K562 (cell line): ENCODE data around the gene ACTR3C. TPM values are rescaled to one million over a fixed set of nuclear protein-coding genes. Genes with fewer than 3 reads are reported as not detected.

Experiments used
- ARHGAP35 ChIP-seq: fragments of 450-650 bp; IDR thresholded peaks from 2 replicates; pipeline ENCODE4 v1.6.1; 2018; ENCODE audit not compliant: partially characterized antibody
- ARID2 ChIP-seq: fragments of 450-650 bp; IDR thresholded peaks from 2 replicates; pipeline ENCODE4 v1.6.1; 2017; ENCODE audit warnings: antibody characterized with exemption, mild to moderate bottlenecking
- ERF ChIP-seq: fragments of 450-650 bp; formaldehyde crosslinking; IDR thresholded peaks from 2 replicates; pipeline ENCODE4 v1.4.0; 2020; ENCODE audit warnings: mild to moderate bottlenecking, mixed read lengths
- HDAC6 ChIP-seq: IDR thresholded peaks from 2 replicates; pipeline ENCODE4 v1.6.1; 2012; ENCODE audit warnings: low read depth, mild to moderate bottlenecking, control low read depth, inconsistent platforms, low read length, moderate library complexity
- KDM2B ChIP-seq: fragments of 250-450 bp; sonication (Bioruptor Pico); IDR thresholded peaks from 2 replicates; pipeline ENCODE4 v1.8.0; 2021; ENCODE audit warnings: mild to moderate bottlenecking, moderate library complexity
- MLX ChIP-seq, 2 experiments: fragments of 450-650 bp in 1 of 2; sonication (generic) in 1 of 2; formaldehyde crosslinking; conservative IDR thresholded peaks; 2 replicates each; pipeline versions ENCODE4 v1.4.0 to v1.8.1; 2020 to 2022; ENCODE audit warnings: mild to moderate bottlenecking in 1 of 2, missing genetic modification reagents in 1 of 2
- MNT ChIP-seq, 2 experiments: fragments of 450-650 bp; conservative IDR thresholded peaks; 2 replicates each; pipeline ENCODE4 v1.6.1; 2017; ENCODE audit warnings: mild to moderate bottlenecking in 2 of 2, moderate library complexity in 2 of 2
- MTF1 ChIP-seq: fragments of 250-450 bp; sonication (Bioruptor Pico); IDR thresholded peaks from 2 replicates; pipeline ENCODE4 v1.9.0; 2021; ENCODE audit warnings: moderate library complexity, mild to moderate bottlenecking, inconsistent platforms, borderline replicate concordance
- MXI1 ChIP-seq: IDR thresholded peaks from 2 replicates; pipeline ENCODE4 v1.6.1; 2011; ENCODE audit warnings: low read depth, mild to moderate bottlenecking, improper control_type of control experiment, low read length
- SAFB ChIP-seq: fragments of 200-400 bp; formaldehyde crosslinking; IDR thresholded peaks from 2 replicates; pipeline ENCODE4 v1.6.1; 2017; ENCODE audit warnings: low read depth, low read length, borderline replicate concordance
- SETDB1 ChIP-seq: IDR thresholded peaks from one replicate; pipeline ENCODE4 v1.6.1; 2012; ENCODE audit warnings: low read length, control low read depth, inconsistent platforms
- SMAD2 ChIP-seq: fragments of 150-350 bp; IDR thresholded peaks from 2 replicates; pipeline ENCODE4 v1.6.1; 2014; ENCODE audit warnings: low read depth, mild to moderate bottlenecking, low read length
- TBL1XR1 ChIP-seq, 2 experiments: IDR thresholded peaks; 2 replicates each; pipeline ENCODE4 v1.6.1; 2012; ENCODE audit warnings: improper control_type of control experiment in 2 of 2, low read length in 2 of 2, mild to moderate bottlenecking in 1 of 2
- ZBED1 ChIP-seq: IDR thresholded peaks from 2 replicates; pipeline ENCODE4 v1.6.1; 2014
- ZC3H8 ChIP-seq: fragments of 450-650 bp; IDR thresholded peaks from 2 replicates; pipeline ENCODE4 v1.6.1; 2017
- ZNF12 ChIP-seq: sonication (generic); formaldehyde crosslinking; IDR thresholded peaks from 2 replicates; pipeline ENCODE4 v1.4.0; 2020; ENCODE audit warnings: mild to moderate bottlenecking, missing genetic modification reagents
- ZNF121 ChIP-seq: sonication (generic); formaldehyde crosslinking; conservative IDR thresholded peaks from 2 replicates; pipeline ENCODE4 v1.8.0; 2022; ENCODE audit warnings: missing genetic modification reagents
- ZNF232 ChIP-seq: sonication (generic); formaldehyde crosslinking; IDR thresholded peaks from 2 replicates; pipeline ENCODE4 v1.8.0; 2022; ENCODE audit warnings: mild to moderate bottlenecking, missing genetic modification reagents
- ZNF3 ChIP-seq: fragments of 250-450 bp; sonication (Bioruptor Pico); IDR thresholded peaks from 2 replicates; pipeline ENCODE4 v1.5.0; 2021; ENCODE audit warnings: mild to moderate bottlenecking, moderate library complexity
- polyA plus RNA-seq, 8 experiments: library from polyadenylated mRNA; depleted of rRNA in 4 of 8; stranded (reverse) in 5 of 8; unstranded in 3 of 8; fragments of >200 nt; fragmentation: Nextera tagmentation in 2 of 8; fragmentation: Illumina TruSeq in 1 of 8; extraction: Ambion mirVana in 2 of 8; extraction: Trizol in 1 of 8; gene quantifications; 2 replicates each; pipeline versions ENCODE4 v1.2.1 to v1.2.3, GENCODE V29; 2011 to 2014; ENCODE audit warnings: inconsistent platforms in 1 of 8, missing spikeins in 1 of 8
- total RNA-seq, 7 experiments: library from RNA; depleted of rRNA in 6 of 7; stranded (reverse); fragments of >200 nt in 6 of 7; fragmentation: Illumina TruSeq in 2 of 7; extraction: Trizol in 2 of 7; gene quantifications; 2 replicates each; pipeline versions ENCODE4 v1.2.1 to v1.2.3, GENCODE V29; 2011 to 2021; ENCODE audit warnings: low replicate concordance in 1 of 7
- TF ChIP-seq, protein P1 (sequence below): IDR thresholded peaks from 3 replicates; pipeline ENCODE4 v1.6.1; 2011; ENCODE audit warnings: borderline replicate concordance, mild to moderate bottlenecking; ENCODE audit not compliant: insufficient read length, insufficient read depth
- TF ChIP-seq, protein P2 (sequence below): fragments of 450-650 bp; IDR thresholded peaks from one replicate; pipeline ENCODE4 v1.6.1; 2018; ENCODE audit warnings: mild to moderate bottlenecking, moderate library complexity; ENCODE audit not compliant: partially characterized antibody
- TF ChIP-seq, protein P3 (sequence below): fragments of 250-450 bp; sonication (Bioruptor Pico); IDR thresholded peaks from 2 replicates; pipeline ENCODE4 v1.4.0; 2020; ENCODE audit warnings: mild to moderate bottlenecking

ACTR3C gene
- total and polyA plus RNA-seq, 9 of the 15 experiments (the other 6 are each of a cell fraction or from before 2014, with no cell fraction given) = 9.0 to 35.4 (median 13.3) TPM

GRCh38 chr7:150317748-150318444, 5.4 kb downstream of the ACTR3C start (continued):
- TF ChIP-seq, protein P1, sequence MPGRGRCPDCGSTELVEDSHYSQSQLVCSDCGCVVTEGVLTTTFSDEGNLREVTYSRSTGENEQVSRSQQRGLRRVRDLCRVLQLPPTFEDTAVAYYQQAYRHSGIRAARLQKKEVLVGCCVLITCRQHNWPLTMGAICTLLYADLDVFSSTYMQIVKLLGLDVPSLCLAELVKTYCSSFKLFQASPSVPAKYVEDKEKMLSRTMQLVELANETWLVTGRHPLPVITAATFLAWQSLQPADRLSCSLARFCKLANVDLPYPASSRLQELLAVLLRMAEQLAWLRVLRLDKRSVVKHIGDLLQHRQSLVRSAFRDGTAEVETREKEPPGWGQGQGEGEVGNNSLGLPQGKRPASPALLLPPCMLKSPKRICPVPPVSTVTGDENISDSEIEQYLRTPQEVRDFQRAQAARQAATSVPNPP = no peak
- TF ChIP-seq ZNF12 (CRISPR knock-in tag) (no peak), ZBED1 (no peak), ZNF232 (CRISPR knock-in tag) (no peak), KDM2B (CRISPR knock-in tag) (no peak), SAFB (no peak), HDAC6 (no peak), ZNF121 (CRISPR knock-in tag) (no peak), TBL1XR1 (IDR thresholded peaks at IDR 0.05; ENCODE audit: low read length in 2 of 2) (peak; percentile 66 to 99; a peak in 3 of 4 replicates), ERF (no peak), SMAD2 (no peak), ZNF3 (CRISPR knock-in tag) (no peak), MNT (conservative IDR thresholded peaks at IDR 0.05) (peak; percentile 51 to 75; a peak in 3 of 4 replicates), SETDB1 (no peak), MXI1 (0 out of 2 replicates have a peak, but pooled peaks have one; percentile 26), MTF1 (CRISPR knock-in tag) (no peak), ARHGAP35 (no peak), ZC3H8 (no peak), ARID2 (no peak), MLX (CRISPR knock-in tag; conservative IDR thresholded peaks at IDR 0.05) (no peak)
- TF ChIP-seq, protein P2, sequence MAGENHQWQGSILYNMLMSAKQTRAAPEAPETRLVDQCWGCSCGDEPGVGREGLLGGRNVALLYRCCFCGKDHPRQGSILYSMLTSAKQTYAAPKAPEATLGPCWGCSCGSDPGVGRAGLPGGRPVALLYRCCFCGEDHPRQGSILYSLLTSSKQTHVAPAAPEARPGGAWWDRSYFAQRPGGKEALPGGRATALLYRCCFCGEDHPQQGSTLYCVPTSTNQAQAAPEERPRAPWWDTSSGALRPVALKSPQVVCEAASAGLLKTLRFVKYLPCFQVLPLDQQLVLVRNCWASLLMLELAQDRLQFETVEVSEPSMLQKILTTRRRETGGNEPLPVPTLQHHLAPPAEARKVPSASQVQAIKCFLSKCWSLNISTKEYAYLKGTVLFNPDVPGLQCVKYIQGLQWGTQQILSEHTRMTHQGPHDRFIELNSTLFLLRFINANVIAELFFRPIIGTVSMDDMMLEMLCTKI = no peak
- TF ChIP-seq, protein P3, sequence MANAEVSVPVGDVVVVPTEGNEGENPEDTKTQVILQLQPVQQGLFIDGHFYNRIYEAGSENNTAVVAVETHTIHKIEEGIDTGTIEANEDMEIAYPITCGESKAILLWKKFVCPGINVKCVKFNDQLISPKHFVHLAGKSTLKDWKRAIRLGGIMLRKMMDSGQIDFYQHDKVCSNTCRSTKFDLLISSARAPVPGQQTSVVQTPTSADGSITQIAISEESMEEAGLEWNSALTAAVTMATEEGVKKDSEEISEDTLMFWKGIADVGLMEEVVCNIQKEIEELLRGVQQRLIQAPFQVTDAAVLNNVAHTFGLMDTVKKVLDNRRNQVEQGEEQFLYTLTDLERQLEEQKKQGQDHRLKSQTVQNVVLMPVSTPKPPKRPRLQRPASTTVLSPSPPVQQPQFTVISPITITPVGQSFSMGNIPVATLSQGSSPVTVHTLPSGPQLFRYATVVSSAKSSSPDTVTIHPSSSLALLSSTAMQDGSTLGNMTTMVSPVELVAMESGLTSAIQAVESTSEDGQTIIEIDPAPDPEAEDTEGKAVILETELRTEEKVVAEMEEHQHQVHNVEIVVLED (CRISPR knock-in tag) = no peak
